GM12878 (cell line): ENCODE results near the gene FAM9C. TPM values are rescaled to one million over a fixed set of nuclear protein-coding genes. Genes with fewer than 3 reads are reported as not detected.

Source experiments
- ATAC-seq: fragments of 200-7000 bp; cut with Tn5 transposase; 3 replicates; pipeline ENCODE4 v1.9.1; 2020; ENCODE audit warnings: mild to moderate bottlenecking, moderate library complexity
- BruUV-seq: library from RNA; stranded (reverse); fragments of 400-500 nt; replicated peaks from 2 replicates; lab custom pipeline; 2021; lab: Mats Ljungman, UMichigan
- CTCF ChIA-PET: fragments of 300-600 bp; sonication (Branson Sonifier 250); formaldehyde crosslinking; extraction: SDS; loops from one replicate; lab custom pipeline; 2021; ENCODE audit warnings: inconsistent platforms; lab: Yijun Ruan, JAX
- POLR2A ChIA-PET: fragments of 350-600 bp; formaldehyde crosslinking; extraction: SDS; loops from one replicate; lab custom pipeline; 2021; ENCODE audit warnings: inconsistent platforms; lab: Charles Lee
- RAD21 ChIA-PET: fragments of 300-600 bp; sonication (Branson Sonifier 250); formaldehyde crosslinking; loops from one replicate; lab custom pipeline; 2023; ENCODE audit warnings: antibody characterized with exemption; ENCODE audit not compliant: unreplicated experiment; lab: Charles Lee
- SMC1A ChIA-PET: fragments of 300-600 bp; sonication (Branson Sonifier 250); formaldehyde crosslinking; loops from one replicate; lab custom pipeline; 2023; ENCODE audit not compliant: unreplicated experiment, uncharacterized antibody; lab: Charles Lee
- DNase-seq: peaks from one replicate; pipeline ENCODE4 v3.0.0-alpha.2; 2011; ENCODE audit warnings: low read depth, low spot score
- FAIRE-seq: peaks from 3 replicates; lab custom pipeline; 2011; peaks lifted over from hg19 to GRCh38; lab: Jason Lieb, UNC
- H2AFZ ChIP-seq: 2 replicates; pipeline ENCODE4 v1.6.0; 2011; ENCODE audit warnings: low read depth, low read length, control low read depth; ENCODE audit not compliant: control insufficient read depth
- H3K27ac ChIP-seq: 2 replicates; pipeline ENCODE4 v1.5.1; 2011; ENCODE audit warnings: control low read depth; ENCODE audit not compliant: control insufficient read depth, insufficient read depth
- H3K27me3 ChIP-seq, 2 experiments: replicated peaks in 1 of 2; 2 replicates each; pipeline versions ENCODE4 v1.6.0 to v1.6.1; 2011; ENCODE audit warnings: low read length in 1 of 2; ENCODE audit not compliant: control insufficient read depth in 2 of 2, insufficient read depth in 2 of 2
- H3K36me3 ChIP-seq, 2 experiments: 2 replicates each; pipeline ENCODE4 v1.5.1; 2011; ENCODE audit warnings: low read length in 1 of 2; ENCODE audit not compliant: control insufficient read depth in 2 of 2, insufficient read depth in 2 of 2
- H3K4me1 ChIP-seq: 2 replicates; pipeline ENCODE4 v1.6.1; 2011; ENCODE audit warnings: mild to moderate bottlenecking, low read length, moderate library complexity, mixed read lengths; ENCODE audit not compliant: control insufficient read depth, insufficient read depth
- H3K4me2 ChIP-seq: 2 replicates; pipeline ENCODE4 v1.6.0; 2011; ENCODE audit warnings: control low read depth; ENCODE audit not compliant: control insufficient read depth, insufficient read depth
- H3K4me3 ChIP-seq: fragments of 200-600 bp; sonication (generic); 2 replicates; pipeline ENCODE4 v1.5.1; 2016
- H3K79me2 ChIP-seq: 2 replicates; pipeline ENCODE4 v1.6.0; 2011; ENCODE audit warnings: low read length; ENCODE audit not compliant: control insufficient read depth, insufficient read depth
- H3K9ac ChIP-seq: 2 replicates; pipeline ENCODE4 v1.8.0; 2011; ENCODE audit warnings: low read length, control low read depth, mixed read lengths; ENCODE audit not compliant: control insufficient read depth, insufficient read depth
- H3K9me3 ChIP-seq: replicated peaks from 3 replicates; pipeline ENCODE4 v1.5.1; 2011; ENCODE audit warnings: mild to moderate bottlenecking, low read length; ENCODE audit not compliant: control insufficient read depth, insufficient read depth
- H4K20me1 ChIP-seq: 2 replicates; pipeline ENCODE4 v1.6.0; 2011; ENCODE audit not compliant: control insufficient read depth, insufficient read depth
- ASH2L ChIP-seq: fragments of 300-600, 200-600 bp; sonication (generic); IDR thresholded peaks from 2 replicates; pipeline ENCODE4 v1.6.1; 2017; ENCODE audit warnings: low read depth, mild to moderate bottlenecking, borderline replicate concordance
- ATF7 ChIP-seq: fragments of 450-650 bp; IDR thresholded peaks from 2 replicates; pipeline ENCODE4 v1.6.1; 2016; ENCODE audit warnings: low read depth, mild to moderate bottlenecking
- CBX5 ChIP-seq: sonication (generic); IDR thresholded peaks from 2 replicates; pipeline ENCODE4 v1.6.1; 2016; ENCODE audit warnings: low read depth, moderate library complexity, mild to moderate bottlenecking, inconsistent platforms
- CHD1 ChIP-seq: IDR thresholded peaks from 2 replicates; pipeline ENCODE4 v1.6.1; 2012; ENCODE audit warnings: low read depth, low read length, improper control_type of control experiment
- GABPA ChIP-seq: IDR thresholded peaks from 2 replicates; pipeline ENCODE4 v1.6.1; 2014; ENCODE audit warnings: antibody characterized with exemption, low read depth, mild to moderate bottlenecking, inconsistent platforms
- HDAC6 ChIP-seq: fragments of 200-600 bp; sonication (generic); IDR thresholded peaks from one replicate; pipeline ENCODE4 v1.8.0; 2017; ENCODE audit warnings: antibody characterized with exemption; ENCODE audit not compliant: unreplicated experiment
- KLF5 ChIP-seq: fragments of 450-650 bp; IDR thresholded peaks from 2 replicates; pipeline ENCODE4 v1.6.1; 2014; ENCODE audit warnings: mild to moderate bottlenecking; ENCODE audit not compliant: partially characterized antibody
- PAX8 ChIP-seq: fragments of 450-650 bp; IDR thresholded peaks from 2 replicates; pipeline ENCODE4 v1.6.1; 2017; ENCODE audit warnings: mild to moderate bottlenecking, moderate library complexity
- POU2F2 ChIP-seq: IDR thresholded peaks from 3 replicates; pipeline ENCODE4 v1.6.1; 2011; ENCODE audit warnings: low read depth, mild to moderate bottlenecking, low read length, borderline replicate concordance
- RCOR1 ChIP-seq: conservative IDR thresholded peaks from 2 replicates; pipeline ENCODE4 v1.6.1; 2012; ENCODE audit warnings: low read depth, low read length, improper control_type of control experiment
- RFX5 ChIP-seq: IDR thresholded peaks from 2 replicates; pipeline ENCODE4 v1.6.1; 2011; ENCODE audit warnings: low read depth, low read length, improper control_type of control experiment
- SIN3A ChIP-seq: IDR thresholded peaks from 2 replicates; pipeline ENCODE4 v1.6.1; 2012; ENCODE audit warnings: low read depth, low read length, improper control_type of control experiment
- SPI1 ChIP-seq: IDR thresholded peaks from 2 replicates; pipeline ENCODE4 v1.6.1; 2011; ENCODE audit warnings: low read depth, mild to moderate bottlenecking, low read length, moderate library complexity, borderline replicate concordance; ENCODE audit not compliant: insufficient read depth
- SREBF2 ChIP-seq: IDR thresholded peaks from 2 replicates; pipeline ENCODE4 v1.6.1; 2012; ENCODE audit warnings: mild to moderate bottlenecking, low read length
- WGBS: methylation state at CpG from one replicate; pipeline ENCODE4 v1.1.6; 2016; ENCODE audit warnings: low lambda C conversion rate; ENCODE audit not compliant: insufficient replicate concordance, insufficient coverage; ENCODE audit errors: missing lambda C conversion rate; 5-methylcytosine and 5-hydroxymethylcytosine counted together
- in situ Hi-C: fragments of 300-500 bp; cut with MboI; formaldehyde crosslinking; loops from 9 replicates; pipeline ENCODE4 v1.14.3; 2018; ENCODE audit warnings: mixed read lengths
- intact Hi-C: fragments of 100-400 bp; cut with micrococcal nuclease; formaldehyde crosslinking; loops from one replicate; pipeline ENCODE4 v1.14.2; 2022; ENCODE audit not compliant: unreplicated experiment
- polyA plus RNA-seq, 11 experiments: library from polyadenylated mRNA; depleted of rRNA in 4 of 11; unstranded in 6 of 11; stranded (reverse) in 5 of 11; fragments of >200 nt; fragmentation: Nextera tagmentation in 4 of 11; fragmentation: Illumina TruSeq in 1 of 11; extraction: Ambion mirVana in 4 of 11; extraction: Trizol in 1 of 11; gene quantifications; 1 replicate in 1 of 11; 2 replicates in 10 of 11; pipeline versions ENCODE4 v1.2.1 to v1.2.3, GENCODE V29; 2011 to 2016; ENCODE audit warnings: inconsistent platforms in 2 of 11, missing spikeins in 2 of 11, low read depth in 1 of 11
- total RNA-seq, 4 experiments: library from RNA; depleted of rRNA in 3 of 4; stranded (reverse); fragments of >200 nt in 3 of 4; fragmentation: Illumina TruSeq in 1 of 4; extraction: Trizol in 1 of 4; gene quantifications; 2 replicates each; pipeline versions ENCODE4 v1.2.1 to v1.2.3, GENCODE V29; 2013 to 2021
- TF ChIP-seq, protein P1 (sequence below): fragments of 450-650 bp; conservative IDR thresholded peaks from 2 replicates; pipeline ENCODE4 v1.6.1; 2017; ENCODE audit warnings: mild to moderate bottlenecking, moderate library complexity
- TF ChIP-seq, protein P2 (sequence below): fragments of 450-650 bp; IDR thresholded peaks from 2 replicates; pipeline ENCODE4 v1.6.1; 2017; ENCODE audit warnings: mild to moderate bottlenecking
- TF ChIP-seq, protein P3 (sequence below): IDR thresholded peaks from 2 replicates; pipeline ENCODE4 v1.6.1; 2011; ENCODE audit warnings: borderline replicate concordance, low read depth, mild to moderate bottlenecking, moderate library complexity, low read length; ENCODE audit not compliant: insufficient read depth, poor library complexity, severe bottlenecking

Gene FAM9C
- total and polyA plus RNA-seq, 10 of the 15 experiments (the other 5 are each of a cell fraction or from before 2014, with no cell fraction given): 0.01 to 0.03 TPM; not detected in 8

DNA sequence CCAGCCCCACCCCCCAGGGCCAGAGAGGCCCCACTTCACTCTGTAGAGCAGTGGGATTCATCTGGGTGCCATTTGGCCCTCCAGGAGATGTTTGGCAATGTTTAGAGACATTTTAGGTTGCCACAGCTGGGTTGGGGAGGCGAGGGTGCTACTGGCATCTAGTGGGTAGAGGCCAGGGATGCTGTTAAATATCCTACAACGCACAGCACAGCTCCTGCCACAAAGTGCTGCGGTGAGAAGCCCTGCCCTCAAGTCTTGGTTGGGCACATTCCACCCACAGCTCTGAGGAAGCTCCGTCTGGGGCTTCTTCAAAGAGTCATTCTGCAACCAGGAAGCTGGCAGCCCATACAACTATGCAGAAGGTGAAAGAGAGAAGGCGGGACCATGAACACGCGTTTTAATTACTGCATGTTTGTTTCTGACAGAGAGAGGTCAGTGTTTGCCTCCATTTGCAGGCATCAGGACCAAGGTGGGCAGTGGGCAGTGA lies 48.1 kb upstream of the FAM9C start:
- 1% methylated on average over 7 of the region's 7 CpGs for WGBS
- peaks cover 15% of the 10 kb centered on the region for H3K79me2 ChIP-seq
- RAD21 ChIA-PET: interaction anchor here (0.7 to 23.1 kb wide), 33 partner anchors 9 to 940 kb away, joined by 3 to 689 read pairs (median 4); partner anchors contain the start of genes GEMIN8 and TMSB4X
- H3K27me3 ChIP-seq: no peaks in the 10 kb centered on the region
- intact Hi-C loops: loop anchor here (1.0 to 5.0 kb wide), 10 partner anchors 70 to 554 kb away; no protein-coding TSS in a partner anchor
- H3K4me2 ChIP-seq: peak overlapping the region; percentile 80
- in situ Hi-C loops: loop anchor here (5.0 kb wide), 2 partner anchors 165 to 385 kb away; no protein-coding TSS in a partner anchor
- POLR2A ChIA-PET: interaction anchor here (0.8 to 17.3 kb wide), 17 partner anchors 9 to 395 kb away, joined by 3 to 280 read pairs (median 5); no protein-coding TSS in a partner anchor
- H3K9ac ChIP-seq: peak overlapping the region; percentile 56
- FAIRE-seq (peak; percentile 57), DNase-seq (peak; percentile 95), ATAC-seq (peak; percentile 62)
- H3K4me3 ChIP-seq: no peak overlapping the region
- H3K27ac ChIP-seq: peak overlapping the region; percentile 100
- no peaks in the 10 kb centered on the region for H3K36me3 ChIP-seq
- BruUV-seq: no TSS peak
- CTCF ChIA-PET: interaction anchor here (0.6 to 12.2 kb wide), 35 partner anchors 9 to 554 kb away, joined by 3 to 312 read pairs (median 4); partner anchors contain the start of gene TMSB4X
- SMC1A ChIA-PET: interaction anchor here (0.7 to 27.7 kb wide), 30 partner anchors 10 to 415 kb away, joined by 3 to 847 read pairs (median 7); partner anchors contain the start of gene TMSB4X
- peaks cover 66% of the 10 kb centered on the region for H3K4me1 ChIP-seq
- no peaks in the 10 kb centered on the region for H4K20me1 ChIP-seq
- no peaks in the 10 kb centered on the region; the same call in 2 of the 3 replicates for H3K9me3 ChIP-seq
- peak overlapping the region; percentile 58 for H2AFZ ChIP-seq
- peak; percentile 66 for TF ChIP-seq POU2F2
- peak; percentile 51 for TF ChIP-seq ATF7
- no peak for TF ChIP-seq GABPA
- TF ChIP-seq, protein P1, sequence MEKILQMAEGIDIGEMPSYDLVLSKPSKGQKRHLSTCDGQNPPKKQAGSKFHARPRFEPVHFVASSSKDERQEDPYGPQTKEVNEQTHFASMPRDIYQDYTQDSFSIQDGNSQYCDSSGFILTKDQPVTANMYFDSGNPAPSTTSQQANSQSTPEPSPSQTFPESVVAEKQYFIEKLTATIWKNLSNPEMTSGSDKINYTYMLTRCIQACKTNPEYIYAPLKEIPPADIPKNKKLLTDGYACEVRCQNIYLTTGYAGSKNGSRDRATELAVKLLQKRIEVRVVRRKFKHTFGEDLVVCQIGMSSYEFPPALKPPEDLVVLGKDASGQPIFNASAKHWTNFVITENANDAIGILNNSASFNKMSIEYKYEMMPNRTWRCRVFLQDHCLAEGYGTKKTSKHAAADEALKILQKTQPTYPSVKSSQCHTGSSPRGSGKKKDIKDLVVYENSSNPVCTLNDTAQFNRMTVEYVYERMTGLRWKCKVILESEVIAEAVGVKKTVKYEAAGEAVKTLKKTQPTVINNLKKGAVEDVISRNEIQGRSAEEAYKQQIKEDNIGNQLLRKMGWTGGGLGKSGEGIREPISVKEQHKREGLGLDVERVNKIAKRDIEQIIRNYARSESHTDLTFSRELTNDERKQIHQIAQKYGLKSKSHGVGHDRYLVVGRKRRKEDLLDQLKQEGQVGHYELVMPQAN: no peak
- TF ChIP-seq SPI1: no peak
- no peak for TF ChIP-seq SREBF2
- TF ChIP-seq RFX5: no peak
- no peak for TF ChIP-seq KLF5
- no peak for TF ChIP-seq ASH2L
- TF ChIP-seq CHD1: no peak
- TF ChIP-seq, protein P2, sequence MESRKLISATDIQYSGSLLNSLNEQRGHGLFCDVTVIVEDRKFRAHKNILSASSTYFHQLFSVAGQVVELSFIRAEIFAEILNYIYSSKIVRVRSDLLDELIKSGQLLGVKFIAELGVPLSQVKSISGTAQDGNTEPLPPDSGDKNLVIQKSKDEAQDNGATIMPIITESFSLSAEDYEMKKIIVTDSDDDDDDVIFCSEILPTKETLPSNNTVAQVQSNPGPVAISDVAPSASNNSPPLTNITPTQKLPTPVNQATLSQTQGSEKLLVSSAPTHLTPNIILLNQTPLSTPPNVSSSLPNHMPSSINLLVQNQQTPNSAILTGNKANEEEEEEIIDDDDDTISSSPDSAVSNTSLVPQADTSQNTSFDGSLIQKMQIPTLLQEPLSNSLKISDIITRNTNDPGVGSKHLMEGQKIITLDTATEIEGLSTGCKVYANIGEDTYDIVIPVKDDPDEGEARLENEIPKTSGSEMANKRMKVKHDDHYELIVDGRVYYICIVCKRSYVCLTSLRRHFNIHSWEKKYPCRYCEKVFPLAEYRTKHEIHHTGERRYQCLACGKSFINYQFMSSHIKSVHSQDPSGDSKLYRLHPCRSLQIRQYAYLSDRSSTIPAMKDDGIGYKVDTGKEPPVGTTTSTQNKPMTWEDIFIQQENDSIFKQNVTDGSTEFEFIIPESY: no peak
- TF ChIP-seq, protein P3, sequence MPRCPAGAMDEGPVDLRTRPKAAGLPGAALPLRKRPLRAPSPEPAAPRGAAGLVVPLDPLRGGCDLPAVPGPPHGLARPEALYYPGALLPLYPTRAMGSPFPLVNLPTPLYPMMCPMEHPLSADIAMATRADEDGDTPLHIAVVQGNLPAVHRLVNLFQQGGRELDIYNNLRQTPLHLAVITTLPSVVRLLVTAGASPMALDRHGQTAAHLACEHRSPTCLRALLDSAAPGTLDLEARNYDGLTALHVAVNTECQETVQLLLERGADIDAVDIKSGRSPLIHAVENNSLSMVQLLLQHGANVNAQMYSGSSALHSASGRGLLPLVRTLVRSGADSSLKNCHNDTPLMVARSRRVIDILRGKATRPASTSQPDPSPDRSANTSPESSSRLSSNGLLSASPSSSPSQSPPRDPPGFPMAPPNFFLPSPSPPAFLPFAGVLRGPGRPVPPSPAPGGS: peak; percentile 54
- TF ChIP-seq SIN3A: no peak
- no peak for TF ChIP-seq PAX8
- TF ChIP-seq CBX5: no peak
- TF ChIP-seq HDAC6: no peak
- TF ChIP-seq RCOR1: no peak
